Kasumi-1 (cell line): ENCODE data around the gene ZNF566.
"Not testable (repeated sequence)": the region's sequence is repeated elsewhere in the genome, so short reads cannot be mapped to it uniquely, and the experiment has no call there.

Experiments used
- DNase-seq, 2 experiments: peaks; one replicate each; lab custom pipeline; 2025; lab: John Stamatoyannopoulos, UW

Gene ZNF566

GRCh38 chr19:36489118-36489919 is at the start of gene ZNF566:
Gene ZNF566 (minus strand): TSS chr19:36489561. CDS start chr19:36476557, 13,004 bp downstream.
- peak; percentile 97 to 98 for DNase-seq

DNA sequence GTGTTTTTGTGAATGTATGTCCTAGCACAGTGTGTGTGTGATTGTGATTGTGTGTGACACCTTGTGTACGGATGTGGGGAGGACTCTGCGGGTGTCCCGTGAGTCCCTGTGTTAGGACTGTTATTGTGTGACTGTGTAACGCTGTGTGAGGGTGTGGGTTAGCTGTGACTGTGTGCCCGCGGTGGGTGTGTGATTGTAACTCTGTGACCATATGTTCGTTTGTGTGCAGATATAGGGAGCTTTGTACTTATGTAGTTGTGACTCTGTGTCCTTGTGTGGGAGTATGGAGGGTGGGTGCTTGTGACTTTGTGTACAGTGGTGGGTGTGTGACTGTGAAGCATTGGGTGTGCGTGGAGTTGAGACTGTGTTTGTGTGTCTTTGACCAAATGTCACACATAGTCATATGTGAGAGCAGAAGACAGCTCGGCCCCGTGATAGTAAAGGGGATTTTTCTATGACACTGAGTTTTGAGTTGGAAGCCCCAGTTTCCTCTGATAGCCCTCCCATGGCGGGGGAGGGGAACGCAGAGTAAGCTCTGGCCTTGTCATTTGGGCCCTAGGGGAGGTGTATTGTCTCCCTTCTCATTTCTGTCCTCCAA is 39.7 kb upstream of the ZNF566 start:
- DNase-seq: peak in 1 of 2 experiments; percentile 65

GRCh38 chr19:36528194-36528920 is 39.0 kb upstream of the ZNF566 start, which contains the start of gene ZNF260:
Gene ZNF260 (minus strand): TSS chr19:36528271. CDS start chr19:36515238, 13,033 bp downstream.
- peak; percentile 92 for DNase-seq

DNA sequence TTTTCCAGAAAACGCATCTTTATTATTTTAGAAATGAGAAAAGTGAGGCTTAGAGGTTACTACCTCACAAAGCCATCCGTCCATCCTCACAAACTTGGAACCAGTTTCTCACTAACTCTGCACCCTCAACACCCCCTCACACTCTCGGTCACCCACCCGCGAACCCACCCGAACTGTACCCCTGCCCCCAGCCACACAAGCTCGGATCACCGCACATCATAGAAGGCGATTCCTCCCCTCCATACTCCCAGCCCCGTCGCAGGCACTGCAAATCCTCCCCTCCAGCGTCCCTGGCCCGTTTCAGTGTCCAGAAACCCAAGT is 38.5 kb upstream of the ZNF566 start:
- no peak for DNase-seq

GRCh38 chr19:36527341-36527740 is 38.0 kb upstream of the ZNF566 start:
- DNase-seq: no peak

GRCh38 chr19:36526581-36526980 is 37.2 kb upstream of the ZNF566 start:
- DNase-seq: no peak

DNA sequence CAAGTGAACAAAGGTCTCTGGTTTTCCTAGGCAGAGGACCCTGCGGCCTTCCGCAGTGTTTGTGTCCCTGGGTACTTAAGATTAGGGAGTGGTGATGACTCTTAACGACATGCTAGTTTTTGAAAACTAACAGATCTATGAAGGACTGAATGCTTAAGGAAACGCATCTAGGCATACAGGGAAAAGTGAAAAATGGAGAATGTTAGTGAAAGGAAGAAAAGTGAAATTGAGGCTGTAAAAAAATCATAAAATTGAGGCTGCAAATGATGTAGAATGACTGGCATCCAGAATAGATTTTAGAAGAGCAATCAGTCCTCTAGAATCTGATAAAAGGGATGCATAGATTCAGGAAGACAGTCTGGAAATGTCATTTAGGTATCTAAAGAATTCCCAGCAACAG is 35.3 kb upstream of the ZNF566 start:
- no peak for DNase-seq

GRCh38 chr19:36514012-36514612 is 24.8 kb upstream of the ZNF566 start:
- no peak for DNase-seq

DNA sequence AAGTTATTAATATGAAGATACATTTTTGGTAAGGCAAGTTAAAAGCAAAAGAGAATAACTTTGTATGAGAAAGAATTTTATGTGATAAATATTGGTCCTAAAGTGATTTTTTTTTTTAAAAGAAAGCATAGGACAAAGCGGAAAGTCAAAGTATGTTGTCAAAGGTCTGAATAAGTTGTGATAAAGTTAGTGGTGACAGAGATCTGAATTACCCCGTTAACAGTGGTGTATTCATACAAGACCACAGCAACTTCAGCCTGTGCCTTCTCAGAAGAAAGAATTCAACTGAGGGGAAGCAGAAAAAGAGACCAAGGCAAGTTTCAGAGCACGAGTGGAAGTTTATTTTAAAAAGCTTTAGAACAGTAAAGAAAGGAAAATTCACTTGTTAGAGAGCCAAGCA is 19.0 kb upstream of the ZNF566 start:
- no peak for DNase-seq

DNA sequence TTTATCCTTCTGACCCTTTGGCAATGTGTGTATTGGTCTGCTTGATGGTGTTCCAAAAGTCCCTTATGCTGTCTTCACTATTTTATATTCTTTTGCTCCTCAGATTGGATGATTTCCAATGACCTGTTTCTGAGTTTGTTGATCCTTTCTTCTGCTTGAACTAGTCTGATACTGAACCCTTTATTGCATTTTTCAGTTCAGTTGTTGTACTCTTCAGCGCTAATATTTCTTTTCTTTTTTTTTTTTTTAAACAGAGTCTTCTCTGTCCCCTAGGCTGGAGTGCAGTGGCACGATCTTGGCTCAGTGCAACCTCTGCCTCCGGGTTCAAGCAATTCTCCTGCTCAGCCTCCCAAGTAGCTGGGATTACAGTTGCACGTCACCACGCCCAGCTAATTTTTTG is 12.6 kb upstream of the ZNF566 start:
- DNase-seq: no peak

DNA sequence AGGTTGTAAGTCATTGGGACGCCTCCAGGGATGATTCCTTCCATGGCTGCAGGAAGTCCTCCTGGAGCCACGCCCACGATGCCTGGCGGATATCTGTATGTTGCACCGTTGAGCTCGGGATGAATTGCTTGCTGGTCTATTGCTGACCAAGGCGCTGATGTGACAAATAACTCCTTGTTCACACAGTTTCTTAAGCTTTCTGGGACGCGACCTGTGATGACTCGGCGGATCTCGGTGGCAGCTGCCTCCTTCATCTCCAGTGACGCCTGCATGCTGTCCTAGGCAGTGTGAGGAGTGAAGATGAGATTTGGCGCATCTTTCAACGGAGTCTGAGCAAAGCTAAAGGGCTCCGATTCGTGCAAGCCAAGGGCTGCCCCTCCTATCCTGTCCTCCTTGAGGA is 7.6 kb upstream of the ZNF566 start:
- DNase-seq: no peak

DNA sequence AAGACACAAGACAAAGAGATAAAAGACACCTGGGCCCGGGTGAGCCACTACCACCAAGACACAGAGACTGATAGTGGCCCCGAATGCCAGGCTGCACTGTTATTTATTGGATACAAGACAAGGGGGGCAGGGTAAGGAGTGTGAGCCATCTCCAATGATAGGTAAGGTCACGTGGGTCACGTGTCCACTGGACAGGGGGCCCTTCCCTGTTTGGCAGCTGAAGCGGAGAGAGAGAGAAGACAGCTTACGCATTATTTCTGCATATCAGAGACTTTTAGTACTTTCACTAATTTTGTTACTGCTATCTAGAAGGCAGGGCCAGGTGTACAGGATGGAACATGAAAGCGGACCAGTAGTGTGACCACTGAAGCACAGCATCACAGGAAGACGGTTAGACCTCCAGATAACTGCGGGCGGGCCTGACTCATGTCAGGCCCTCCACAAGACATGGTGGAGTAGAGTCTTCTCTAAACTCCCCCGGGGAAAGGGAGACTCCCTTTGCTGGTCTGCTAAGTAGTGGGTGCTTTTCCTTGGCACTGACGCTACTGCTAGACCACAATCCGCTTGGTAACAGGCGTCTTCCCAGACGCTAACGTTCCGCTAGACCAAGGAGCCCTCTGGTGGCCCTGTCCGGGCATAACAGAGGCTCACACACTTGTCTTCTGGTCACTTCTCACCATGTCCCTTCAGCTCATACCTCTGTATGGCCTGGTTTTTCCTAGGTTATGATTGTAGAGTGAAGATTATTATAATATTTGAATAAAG is 3.5 kb upstream of the ZNF566 start:
- DNase-seq: not testable (repeated sequence)

DNA sequence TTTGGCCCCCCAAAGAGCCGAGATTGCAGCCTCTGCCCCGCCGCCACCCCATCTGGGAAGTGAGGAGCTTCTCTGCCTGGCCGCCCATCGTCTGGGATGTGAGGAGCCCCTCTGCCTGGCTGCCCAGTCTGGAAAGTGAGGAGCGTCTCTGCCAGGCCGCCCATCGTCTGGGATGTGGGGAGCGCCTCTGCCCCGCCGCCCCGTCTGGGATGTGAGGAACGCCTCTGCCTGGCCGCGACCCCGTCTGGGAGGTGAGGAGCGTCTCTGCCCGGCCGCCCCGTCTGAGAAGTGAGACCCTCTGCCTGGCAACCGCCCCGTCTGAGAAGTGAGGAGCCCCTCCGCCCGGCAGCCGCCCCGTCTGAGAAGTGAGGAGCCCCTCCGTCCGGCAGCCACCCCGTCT is 1.5 kb upstream of the ZNF566 start:
- not testable (repeated sequence) for DNase-seq

- peak; percentile 94 to 96 for DNase-seq
These were observed 607 bp upstream of the ZNF566 start for GRCh38 chr19:36489920-36490415.

DNA sequence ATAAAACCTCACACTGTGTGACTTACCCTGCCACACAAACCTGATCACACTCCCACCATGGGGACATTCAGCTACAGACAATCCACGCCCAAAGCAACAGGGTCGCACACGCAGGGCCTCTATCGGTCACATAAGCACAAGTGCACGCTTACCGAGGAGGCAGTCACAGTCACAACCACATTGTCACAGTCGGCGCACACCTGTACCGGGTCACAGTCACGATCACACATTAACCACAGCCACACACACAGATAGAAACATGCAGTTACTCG is 579 bp downstream of the ZNF566 start:
- DNase-seq: peak; percentile 62 to 63

- no peak for DNase-seq
These were observed 1.1 kb downstream of the ZNF566 start for GRCh38 chr19:36488118-36488845.

- peak; percentile 32 to 37 for DNase-seq
These were observed 5.7 kb downstream of the ZNF566 start for GRCh38 chr19:36483653-36484052.

GRCh38 chr19:36482876-36483275 is 6.5 kb downstream of the ZNF566 start:
- no peak for DNase-seq

- no peak for DNase-seq
These were observed 29.3 kb downstream of the ZNF566 start for GRCh38 chr19:36460046-36460445.

DNA sequence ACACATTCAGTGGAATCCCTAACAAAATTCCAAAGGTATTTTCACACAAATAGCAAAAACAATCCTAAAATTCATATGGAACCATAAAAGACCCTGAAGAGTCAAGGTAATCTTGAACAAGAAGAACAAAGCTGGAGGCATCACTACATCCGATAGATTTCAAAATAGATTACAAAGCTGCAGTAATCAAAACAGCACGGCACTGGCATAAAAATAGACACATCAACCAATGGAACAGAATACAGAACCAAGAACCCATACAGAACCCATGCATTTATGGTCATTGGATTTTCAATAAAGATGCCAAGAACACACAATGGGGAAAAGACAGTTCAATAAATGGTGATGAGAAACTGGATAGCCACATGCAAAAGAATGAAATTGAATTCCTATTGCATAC is 32.5 kb downstream of the ZNF566 start:
- no peak for DNase-seq

GRCh38 chr19:36449059-36449670 is 40.2 kb downstream of the ZNF566 start:
- no peak for DNase-seq
